Duodenal mucosa (tissue), 2 donors: ENCODE data around the gene ARMC12.

ENCODE experiments used
- H3K27ac ChIP-seq: one replicate; pipeline ENCODE4 v1.7.0; 2013; ENCODE audit warnings: low read depth, low read length
- H3K27me3 ChIP-seq, 2 donors: one replicate each; pipeline ENCODE4 v1.7.0; 2013; ENCODE audit warnings: low read length in 2 of 2, control low read depth in 1 of 2; ENCODE audit not compliant: insufficient read depth in 2 of 2, control insufficient read depth in 1 of 2
- H3K36me3 ChIP-seq, 2 donors: one replicate each; pipeline ENCODE4 v1.7.0; 2013; ENCODE audit warnings: low read length in 2 of 2, control low read depth in 1 of 2; ENCODE audit not compliant: insufficient read depth in 2 of 2, control insufficient read depth in 1 of 2
- H3K4me1 ChIP-seq, 2 donors: one replicate each; pipeline ENCODE4 v1.7.0; 2013; ENCODE audit warnings: low read length in 2 of 2, control low read depth in 1 of 2; ENCODE audit not compliant: insufficient read depth in 2 of 2, control insufficient read depth in 1 of 2
- H3K4me3 ChIP-seq, 2 donors: one replicate each; pipeline ENCODE4 v1.7.0; 2013; ENCODE audit warnings: low read length in 2 of 2, low read depth in 1 of 2
- H3K9ac ChIP-seq, 2 donors: one replicate each; pipeline ENCODE4 v1.7.0; 2013; ENCODE audit warnings: low read length in 2 of 2, low read depth in 1 of 2
- H3K9me3 ChIP-seq, 2 donors: one replicate each; pipeline ENCODE4 v1.7.0; 2013; ENCODE audit warnings: low read length in 2 of 2, control low read depth in 1 of 2; ENCODE audit not compliant: control insufficient read depth in 1 of 2

The ARMC12 gene

DNA sequence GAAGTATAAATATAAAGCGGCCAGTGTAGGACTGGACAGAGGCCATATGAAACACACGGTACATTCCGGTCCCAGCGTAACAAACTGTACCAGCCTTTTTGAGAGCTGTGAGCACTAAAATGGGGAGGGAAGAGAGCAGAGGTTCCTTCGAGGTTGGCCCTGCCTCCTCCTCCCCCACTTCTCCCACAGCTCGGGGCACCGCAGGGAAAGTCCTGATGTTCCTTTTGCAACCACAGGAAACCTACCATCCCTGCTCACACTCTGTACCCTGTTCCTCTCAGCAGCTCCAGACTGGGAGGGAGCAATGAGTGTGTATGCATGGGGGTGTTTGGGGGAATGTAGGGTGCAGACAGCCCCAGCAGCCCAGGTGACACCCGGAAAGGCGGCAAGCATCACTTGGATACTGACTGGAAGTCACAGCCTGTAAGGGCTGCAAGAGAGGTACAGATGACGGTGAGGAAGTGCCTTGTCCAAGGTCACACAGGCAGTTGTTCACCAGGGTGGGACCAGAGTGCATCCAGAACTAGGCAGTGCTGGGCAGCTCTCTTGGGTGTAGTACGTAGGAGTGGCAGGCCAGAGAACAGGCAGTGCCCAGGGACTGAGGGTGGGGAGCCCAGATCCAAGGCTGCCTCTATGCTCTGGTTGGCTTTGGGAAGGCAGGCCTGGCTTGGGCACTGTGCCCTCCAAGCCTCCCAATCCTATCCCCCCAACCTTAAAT, 11.0 kb upstream of the ARMC12 start:
- peak overlapping the region; percentile 78 to 79 for H3K9ac ChIP-seq
- H3K27me3 ChIP-seq, result no peaks in the 10 kb centered on the region
- H3K27ac ChIP-seq, result peak overlapping the region; percentile 98
- H3K4me3 ChIP-seq, result peak overlapping the region in 1 of 2 donors; percentile 20
- H3K9me3 ChIP-seq, result no peaks in the 10 kb centered on the region
- H3K36me3 ChIP-seq, result no peaks in the 10 kb centered on the region
- H3K4me1 ChIP-seq, result peaks cover 62 to 80% of the 10 kb centered on the region in 2 donors

DNA sequence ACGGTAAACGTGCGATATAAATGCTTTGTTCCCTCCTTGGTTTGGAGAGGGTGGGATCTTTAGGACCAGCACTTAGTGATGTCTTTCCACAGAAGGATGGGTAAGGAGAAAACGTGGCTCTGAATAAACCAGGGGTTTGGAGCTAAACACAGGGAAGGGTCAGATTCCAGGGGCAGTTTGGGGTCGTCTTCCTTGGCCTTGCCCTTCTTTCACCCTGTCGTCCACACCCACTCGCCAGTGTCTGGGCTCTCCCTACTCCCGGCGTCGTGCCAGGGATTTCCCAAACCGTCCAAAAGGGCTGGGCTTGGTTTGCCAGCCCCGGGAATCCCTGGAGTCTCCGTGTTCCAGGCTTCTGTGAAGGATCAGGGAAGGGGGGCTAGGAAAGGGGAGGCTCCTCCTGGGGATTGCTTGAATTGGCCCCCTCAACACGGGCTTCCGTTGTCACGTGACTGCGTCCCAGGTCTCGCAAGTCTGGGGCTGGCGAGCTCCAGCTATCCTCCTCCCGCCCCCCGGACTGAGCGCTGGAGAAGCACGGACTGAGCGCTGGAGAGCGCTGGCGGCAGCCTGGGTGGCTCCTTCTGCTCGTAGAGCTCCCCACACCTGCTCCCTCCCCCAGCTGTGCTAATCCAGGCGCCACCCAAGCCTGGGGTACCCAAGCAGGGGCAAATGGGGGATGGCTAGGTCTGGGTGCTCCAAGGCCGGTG, 9.4 kb upstream of the ARMC12 start:
- Histone ChIP-seq H3K36me3 (no peaks in the 10 kb centered on the region), H3K9ac (peak overlapping the region; percentile 78 to 79), H3K27me3 (no peaks in the 10 kb centered on the region), H3K4me3 (peak overlapping the region; percentile 61 to 63), H3K9me3 (no peaks in the 10 kb centered on the region), H3K4me1 (peaks cover 62 to 77% of the 10 kb centered on the region in 2 donors), H3K27ac (peak overlapping the region; percentile 98)

DNA sequence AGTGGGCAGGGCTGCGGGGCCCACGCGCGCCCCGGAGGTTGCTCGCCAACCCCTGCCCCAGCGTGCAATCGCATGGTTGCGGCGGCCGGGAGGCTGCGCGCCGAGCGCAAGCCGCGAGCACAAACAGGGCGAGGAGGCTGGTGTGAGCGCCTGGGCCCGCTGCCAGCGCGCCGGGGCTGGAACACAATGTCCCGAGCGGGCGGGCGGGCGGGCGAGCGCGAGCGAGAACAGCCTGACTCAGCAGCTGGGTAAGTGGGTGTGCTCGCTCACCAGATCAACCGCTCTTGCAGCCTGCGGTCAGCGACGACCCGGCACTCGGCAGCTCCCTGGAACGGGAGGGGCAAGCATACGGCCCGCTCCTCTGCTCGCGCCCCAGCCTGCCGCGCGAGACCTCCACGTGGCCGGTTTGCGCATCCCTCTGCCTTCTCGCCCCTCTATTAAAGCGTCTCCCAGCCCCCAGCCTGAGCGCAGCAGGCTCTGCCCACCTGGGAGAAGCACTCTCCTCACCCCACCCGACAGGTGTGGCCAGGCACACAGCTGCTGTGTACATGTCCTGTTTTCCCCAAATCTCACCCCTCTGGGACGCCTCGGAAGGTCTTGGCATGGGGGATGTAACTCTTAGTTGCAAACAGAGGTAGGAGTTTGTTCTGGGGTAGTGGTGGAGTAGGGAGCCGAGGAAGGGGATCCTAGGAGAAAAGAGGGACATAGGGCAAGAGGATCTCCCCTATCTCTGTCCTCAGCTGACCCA, 8.7 kb upstream of the ARMC12 start:
- H3K4me1 ChIP-seq, result peaks cover 64 to 79% of the 10 kb centered on the region in 2 donors
- no peaks in the 10 kb centered on the region for H3K36me3 ChIP-seq
- peak overlapping the region; percentile 61 to 67 for H3K4me3 ChIP-seq
- H3K27me3 ChIP-seq, result no peaks in the 10 kb centered on the region
- no peaks in the 10 kb centered on the region for H3K9me3 ChIP-seq
- H3K9ac ChIP-seq, result peak overlapping the region; percentile 82 to 84
- peak overlapping the region; percentile 98 for H3K27ac ChIP-seq

DNA sequence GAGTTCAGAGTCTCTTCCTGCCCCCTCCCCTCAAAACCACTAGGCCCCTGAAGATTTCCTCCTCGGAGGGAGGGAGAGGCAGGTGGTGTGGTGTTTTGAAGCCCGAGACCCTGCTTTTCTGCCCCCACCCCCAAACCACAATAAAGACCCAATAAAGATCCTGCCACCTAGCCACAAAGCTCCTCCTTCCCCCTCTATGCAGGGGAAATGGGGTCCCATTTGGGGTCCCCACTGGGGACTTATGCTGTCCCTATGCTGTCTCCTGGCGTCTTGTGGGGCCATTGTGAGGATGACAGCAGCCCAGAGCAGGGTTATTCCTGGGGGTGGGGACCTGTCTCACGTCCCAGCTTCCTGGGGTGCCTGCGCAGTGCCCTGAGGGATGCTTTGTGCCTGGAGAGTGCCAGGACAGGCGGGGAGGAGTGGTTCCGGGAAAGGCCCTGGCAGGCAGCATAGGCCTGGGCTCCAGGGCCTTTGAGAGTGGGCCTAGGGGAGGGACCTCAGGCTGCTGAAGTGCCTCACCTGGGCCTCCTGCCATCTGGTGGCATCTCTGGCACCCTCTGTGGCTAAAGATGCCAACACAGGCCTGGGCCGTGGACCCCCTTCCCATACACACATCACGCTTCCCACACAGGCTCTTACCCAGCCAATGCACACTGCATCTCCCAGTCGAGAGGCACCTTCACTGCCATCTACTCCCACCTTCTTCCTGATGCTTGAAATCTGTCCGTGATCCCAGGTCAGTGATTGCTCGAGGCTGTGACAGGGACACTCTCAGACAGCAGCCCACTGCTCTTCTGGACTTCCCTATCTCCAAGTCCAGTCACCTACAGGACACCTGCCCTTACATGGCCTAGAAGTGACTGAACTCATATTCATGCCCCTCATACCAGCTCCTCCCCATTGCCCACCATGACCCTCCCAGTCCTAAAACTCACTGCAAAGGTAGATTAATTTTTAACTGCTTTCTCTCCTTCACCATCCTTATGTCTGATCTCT, 7.9 kb upstream of the ARMC12 start:
- Histone ChIP-seq H3K27me3 (no peaks in the 10 kb centered on the region), H3K27ac (peak overlapping the region; percentile 95), H3K9me3 (no peaks in the 10 kb centered on the region), H3K36me3 (no peaks in the 10 kb centered on the region), H3K4me3 (peak overlapping the region; percentile 61 to 67), H3K9ac (peak overlapping the region; percentile 82 to 84), H3K4me1 (peaks cover 64 to 76% of the 10 kb centered on the region in 2 donors)

DNA sequence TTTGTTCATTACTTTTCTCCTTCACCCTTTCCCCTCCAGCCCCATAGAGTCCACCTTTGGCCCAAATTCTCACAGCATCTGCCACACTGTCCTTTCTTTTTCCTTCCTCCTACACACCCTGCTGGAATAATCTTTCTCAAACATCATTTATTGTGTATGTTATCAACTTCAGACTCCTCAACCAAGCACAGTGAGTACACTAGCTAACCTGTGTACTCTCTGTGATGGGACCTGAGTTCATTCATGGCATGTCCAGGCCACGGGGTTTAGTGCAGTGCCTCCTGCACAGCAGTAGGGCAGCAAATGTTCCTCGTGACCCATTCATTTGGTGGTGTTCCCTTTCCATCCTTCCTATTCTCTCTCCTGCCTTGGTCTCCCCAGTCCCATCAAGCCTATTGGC, 7.1 kb upstream of the ARMC12 start:
- H3K4me1 ChIP-seq, result peaks cover 63 to 69% of the 10 kb centered on the region in 2 donors
- H3K27me3 ChIP-seq, result no peaks in the 10 kb centered on the region
- H3K9ac ChIP-seq, result peak overlapping the region; percentile 82 to 84
- no peaks in the 10 kb centered on the region for H3K9me3 ChIP-seq
- no peaks in the 10 kb centered on the region for H3K36me3 ChIP-seq
- peak overlapping the region in 1 of 2 donors; percentile 67 for H3K4me3 ChIP-seq
- H3K27ac ChIP-seq, result peak overlapping the region; percentile 95

DNA sequence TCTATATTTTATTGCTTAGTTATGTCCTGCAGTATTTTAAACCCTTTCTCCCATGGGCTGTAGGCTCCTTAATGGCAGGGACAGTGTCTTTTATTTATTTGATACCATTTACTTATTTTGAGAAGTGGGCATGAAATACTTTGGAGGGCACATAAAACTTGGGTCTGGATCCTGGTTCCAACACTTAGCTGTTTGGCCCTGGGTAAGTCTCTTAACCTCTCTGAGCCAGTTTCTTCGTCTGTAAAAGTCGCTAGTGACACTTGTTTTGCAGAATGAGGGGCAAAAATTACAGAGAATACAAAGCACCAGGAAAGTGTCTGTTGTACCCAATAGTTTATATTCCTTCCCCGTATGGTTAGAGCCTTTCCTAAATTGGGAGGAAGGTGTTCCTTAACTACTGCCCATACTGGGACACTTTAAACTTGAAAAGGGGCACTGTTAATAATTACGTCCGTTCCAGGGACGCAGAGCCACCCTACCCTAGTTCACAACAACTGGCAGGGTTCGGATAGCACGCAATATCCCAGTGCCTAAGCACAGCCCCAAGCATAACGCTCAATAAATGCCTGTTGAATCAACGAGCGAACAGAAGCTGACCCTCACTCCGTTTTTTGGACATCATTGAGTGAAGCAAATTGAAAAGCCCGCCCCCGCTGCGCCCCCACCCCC, 6.0 kb upstream of the ARMC12 start:
- H3K27me3 ChIP-seq, result no peaks in the 10 kb centered on the region
- H3K9ac ChIP-seq, result peak overlapping the region in 1 of 2 donors; percentile 61
- H3K27ac ChIP-seq, result peak overlapping the region; percentile 79
- peaks cover 52 to 62% of the 10 kb centered on the region in 2 donors for H3K4me1 ChIP-seq
- peak overlapping the region; percentile 50 to 74 for H3K4me3 ChIP-seq
- no peaks in the 10 kb centered on the region for H3K9me3 ChIP-seq
- H3K36me3 ChIP-seq, result no peaks in the 10 kb centered on the region

DNA sequence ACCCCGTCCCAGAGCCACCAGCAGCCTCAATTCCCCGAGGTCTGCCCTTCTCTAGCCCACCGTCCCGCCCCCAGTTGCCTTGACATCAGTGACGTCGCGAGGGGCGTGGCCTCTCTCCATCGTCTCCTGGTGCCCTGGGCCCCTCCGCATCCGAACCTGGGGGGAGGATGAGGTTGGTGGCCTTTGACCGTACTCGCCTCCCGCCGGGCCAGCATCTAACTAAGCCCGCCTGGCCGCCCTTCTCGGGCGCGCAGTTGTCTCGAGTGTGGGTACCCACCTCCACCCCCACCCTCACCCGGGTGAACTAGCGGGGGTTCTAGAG, 5.5 kb upstream of the ARMC12 start:
- H3K27ac ChIP-seq, result peak overlapping the region; percentile 92
- peak overlapping the region; percentile 46 to 58 for H3K9ac ChIP-seq
- H3K9me3 ChIP-seq, result no peaks in the 10 kb centered on the region
- H3K27me3 ChIP-seq, result no peaks in the 10 kb centered on the region
- no peaks in the 10 kb centered on the region for H3K36me3 ChIP-seq
- peak overlapping the region; percentile 74 to 77 for H3K4me3 ChIP-seq
- peaks cover 47 to 61% of the 10 kb centered on the region in 2 donors for H3K4me1 ChIP-seq

DNA sequence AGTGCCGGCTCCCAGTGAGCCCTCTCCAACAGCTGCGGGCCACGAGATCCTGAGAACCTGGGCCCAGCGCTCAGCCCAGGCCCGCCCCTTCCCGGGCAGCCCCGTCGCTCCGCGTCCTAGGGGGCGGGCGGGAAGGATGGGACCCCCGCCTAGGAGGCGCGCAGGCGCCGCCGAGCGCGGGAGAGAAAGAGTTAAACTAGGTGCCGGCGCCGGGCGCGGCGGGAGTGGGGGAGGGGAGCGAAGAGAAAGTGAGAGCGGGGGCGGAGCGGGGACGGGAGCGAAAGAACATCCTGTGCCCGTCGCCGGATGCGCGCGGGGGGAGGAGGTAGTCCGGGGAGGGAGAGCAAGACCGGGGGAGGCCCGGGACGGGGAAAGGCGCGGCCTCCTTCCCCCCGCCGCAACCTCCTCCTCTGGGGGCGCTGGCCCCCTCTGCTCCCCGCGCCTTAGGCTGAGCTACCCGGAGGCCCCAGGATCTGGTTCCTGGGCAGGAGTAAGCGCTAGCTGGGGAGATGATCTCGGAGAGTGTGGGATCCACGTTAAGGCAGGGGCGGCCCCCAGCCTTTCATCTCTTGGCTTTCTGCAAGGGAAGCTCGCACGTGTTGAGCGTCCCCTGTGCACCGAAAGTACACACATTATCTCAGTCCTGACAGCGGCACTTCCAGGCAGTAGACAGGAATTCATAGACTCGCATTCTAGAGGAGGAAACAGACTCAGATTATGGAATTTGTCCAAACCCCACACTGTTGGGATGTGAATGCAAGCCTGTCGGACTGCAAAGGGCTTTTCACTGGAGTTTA, 4.9 kb upstream of the ARMC12 start:
- Histone ChIP-seq H3K4me3 (peak overlapping the region; percentile 74 to 77), H3K9me3 (no peaks in the 10 kb centered on the region), H3K4me1 (peaks cover 41 to 56% of the 10 kb centered on the region in 2 donors), H3K27me3 (no peaks in the 10 kb centered on the region), H3K27ac (peak overlapping the region; percentile 92), H3K9ac (peak overlapping the region; percentile 46 to 58), H3K36me3 (no peaks in the 10 kb centered on the region)
